ENCODE measurements around the gene PITPNC1.

GRCh38 chr17:67716405-67716798 is 339.3 kb downstream of the PITPNC1 start:
- no peak for TF ChIP-seq EZH2phosphoT487 (IDR thresholded peaks at IDR 0.05; ENCODE audit: borderline replicate concordance, low read length)
- TF ChIP-seq, protein P1, sequence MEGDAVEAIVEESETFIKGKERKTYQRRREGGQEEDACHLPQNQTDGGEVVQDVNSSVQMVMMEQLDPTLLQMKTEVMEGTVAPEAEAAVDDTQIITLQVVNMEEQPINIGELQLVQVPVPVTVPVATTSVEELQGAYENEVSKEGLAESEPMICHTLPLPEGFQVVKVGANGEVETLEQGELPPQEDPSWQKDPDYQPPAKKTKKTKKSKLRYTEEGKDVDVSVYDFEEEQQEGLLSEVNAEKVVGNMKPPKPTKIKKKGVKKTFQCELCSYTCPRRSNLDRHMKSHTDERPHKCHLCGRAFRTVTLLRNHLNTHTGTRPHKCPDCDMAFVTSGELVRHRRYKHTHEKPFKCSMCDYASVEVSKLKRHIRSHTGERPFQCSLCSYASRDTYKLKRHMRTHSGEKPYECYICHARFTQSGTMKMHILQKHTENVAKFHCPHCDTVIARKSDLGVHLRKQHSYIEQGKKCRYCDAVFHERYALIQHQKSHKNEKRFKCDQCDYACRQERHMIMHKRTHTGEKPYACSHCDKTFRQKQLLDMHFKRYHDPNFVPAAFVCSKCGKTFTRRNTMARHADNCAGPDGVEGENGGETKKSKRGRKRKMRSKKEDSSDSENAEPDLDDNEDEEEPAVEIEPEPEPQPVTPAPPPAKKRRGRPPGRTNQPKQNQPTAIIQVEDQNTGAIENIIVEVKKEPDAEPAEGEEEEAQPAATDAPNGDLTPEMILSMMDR (conservative IDR thresholded peaks at IDR 0.05; ENCODE audit: low read depth, low read length): no peak

All from PC-3 (cell line).